ENCODE results near the gene GSTA2. TPM values are rescaled to one million over a fixed set of nuclear protein-coding genes. Genes with fewer than 3 reads are reported as not detected.
A peak's percentile ranks its signal among the peaks of the same experiment; 100 is the strongest.

GSTA2 gene
- total and polyA plus RNA-seq, 2 of the 13 experiments (the other 11 are each of a cell fraction or from before 2014, with no cell fraction given), result 0.75 to 13.7 TPM

DNA sequence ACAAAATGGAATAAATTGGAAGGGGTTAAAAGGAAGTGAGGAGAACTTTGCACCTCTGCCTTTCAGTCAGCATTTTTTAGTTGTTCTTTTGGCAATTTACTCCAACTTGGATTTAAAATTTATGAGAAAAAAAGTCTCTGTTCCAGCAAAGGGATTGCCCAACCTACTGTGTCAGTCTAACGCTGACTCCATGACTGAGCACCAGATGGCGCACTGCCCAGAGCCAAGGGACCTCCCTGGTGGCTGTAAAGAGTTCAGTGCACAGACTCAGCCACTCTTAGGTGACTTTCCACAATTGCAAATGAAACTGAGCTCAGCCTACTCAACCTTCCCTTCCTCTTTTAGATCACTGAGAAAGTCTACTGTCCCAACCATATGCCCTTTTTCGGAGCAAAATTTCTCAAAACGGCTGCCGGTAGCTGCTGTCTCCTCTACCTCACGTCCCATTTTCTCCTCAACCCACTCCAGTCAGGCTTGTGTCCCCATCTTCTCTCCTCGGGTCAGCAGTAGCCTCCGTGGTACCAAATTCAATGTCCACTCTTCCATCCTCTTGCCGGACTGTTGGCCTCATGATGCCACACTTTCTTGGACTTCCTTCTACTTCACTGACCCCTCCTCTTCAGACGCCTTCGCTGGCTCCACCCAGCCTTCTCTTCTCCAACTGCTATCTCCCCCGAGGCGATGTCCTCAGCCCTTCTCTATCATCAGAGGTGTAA, 38.7 kb downstream of the GSTA2 start (continued):
- TF ChIP-seq POGK (CRISPR knock-in tag; conservative IDR thresholded peaks at IDR 0.05), result no peak; the same call in 1 of the 2 replicates
- TF ChIP-seq NCOR1 (IDR thresholded peaks at IDR 0.05; ENCODE audit: borderline replicate concordance, low read length), result no peak
- TF ChIP-seq ZNF839 (CRISPR knock-in tag; IDR thresholded peaks at IDR 0.05; ENCODE audit: borderline replicate concordance), result no peak
- TF ChIP-seq MED13 (CRISPR knock-in tag; IDR thresholded peaks at IDR 0.05), result no peak
- TF ChIP-seq ZNF737 (CRISPR knock-in tag; IDR thresholded peaks at IDR 0.05; ENCODE audit: borderline replicate concordance), result no peak
- 0 out of 2 replicates have a peak, but pooled peaks have one; percentile 6 for TF ChIP-seq ZNF263 (CRISPR knock-in tag; IDR thresholded peaks at IDR 0.05)
- TF ChIP-seq PRPF4 (IDR thresholded peaks at IDR 0.05; ENCODE audit: low read depth, low read length, poor library complexity, severe bottlenecking), result no peak
- TF ChIP-seq ZFP1 (CRISPR knock-in tag; IDR thresholded peaks at IDR 0.05), result 0 out of 2 replicates have a peak, but pooled peaks have one; percentile 38
- no peak for TF ChIP-seq NAIF1 (CRISPR knock-in tag; IDR thresholded peaks at IDR 0.05; ENCODE audit: borderline replicate concordance)
- no peak for TF ChIP-seq MLXIP (CRISPR knock-in tag; IDR thresholded peaks at IDR 0.05; ENCODE audit: borderline replicate concordance)
- TF ChIP-seq NR1H2 (CRISPR knock-in tag; IDR thresholded peaks at IDR 0.05; ENCODE audit: borderline replicate concordance, low read depth), result no peak
- TF ChIP-seq ZNF350 (CRISPR knock-in tag; IDR thresholded peaks at IDR 0.05; ENCODE audit: borderline replicate concordance, low read depth), result peak; percentile 33; the same call in 1 of the 2 replicates
- TF ChIP-seq ZNF747 (CRISPR knock-in tag; IDR thresholded peaks at IDR 0.05; ENCODE audit: borderline replicate concordance), result no peak
- no peak for TF ChIP-seq ZIK1 (CRISPR knock-in tag; IDR thresholded peaks at IDR 0.05; ENCODE audit: borderline replicate concordance, low read depth)
- no peak for TF ChIP-seq KAT2B (IDR thresholded peaks at IDR 0.05; ENCODE audit: borderline replicate concordance, low read depth, low read length)
- TF ChIP-seq BRF2 (CRISPR knock-in tag; IDR thresholded peaks at IDR 0.05), result no peak
- no peak for TF ChIP-seq ZNF550 (CRISPR knock-in tag; IDR thresholded peaks at IDR 0.05; ENCODE audit: borderline replicate concordance)
- 0 out of 2 replicates have a peak, but pooled peaks have one; percentile 68 for TF ChIP-seq PAX8 (CRISPR knock-in tag; IDR thresholded peaks at IDR 0.05; ENCODE audit: borderline replicate concordance)
- 0 out of 2 replicates have a peak, but pooled peaks have one; percentile 63 for TF ChIP-seq ZKSCAN1 (IDR thresholded peaks at IDR 0.05; ENCODE audit: low read length)
- TF ChIP-seq FIP1L1 (IDR thresholded peaks at IDR 0.05; ENCODE audit: borderline replicate concordance, insufficient read depth, low read depth, low read length), result no peak
- TF ChIP-seq ELF4 (CRISPR knock-in tag; IDR thresholded peaks at IDR 0.05; ENCODE audit: borderline replicate concordance), result no peak
